ENCODE data around the gene CDC34.

CDC34 gene

GRCh38 chr19:524062-524674 lies 7.4 kb upstream of the CDC34 start:
- DNase-seq, result peak; percentile 59

GRCh38 chr19:525029-525428 lies 6.5 kb upstream of the CDC34 start:
- DNase-seq, result no peak

GRCh38 chr19:525857-526419 lies 5.6 kb upstream of the CDC34 start:
- DNase-seq, result no peak

- DNase-seq, result no peak
These were observed 1.2 kb upstream of the CDC34 start for GRCh38 chr19:530134-531008.

GRCh38 chr19:531009-531752 lies 379 bp upstream of the CDC34 start:
- DNase-seq, result peak; percentile 84

GRCh38 chr19:532561-533363 lies 1.2 kb downstream of the CDC34 start:
- peak; percentile 69 for DNase-seq

GRCh38 chr19:533364-534058 lies 2.0 kb downstream of the CDC34 start:
- DNase-seq, result no peak

- DNase-seq, result no peak
These were observed 2.5 kb downstream of the CDC34 start for GRCh38 chr19:534088-534487.

- no peak for DNase-seq
These were observed 3.7 kb downstream of the CDC34 start for GRCh38 chr19:535017-535835.

- no peak for DNase-seq
These were observed 4.7 kb downstream of the CDC34 start for GRCh38 chr19:536031-536880.

- DNase-seq, result no peak
These were observed 5.4 kb downstream of the CDC34 start for GRCh38 chr19:536881-537404.

GRCh38 chr19:538641-539428 lies 7.3 kb downstream of the CDC34 start:
- DNase-seq, result no peak

- no peak for DNase-seq
These were observed 8.0 kb downstream of the CDC34 start for GRCh38 chr19:539429-540030.

- no peak for DNase-seq
These were observed 9.5 kb downstream of the CDC34 start for GRCh38 chr19:540867-541637.

GRCh38 chr19:541699-542098 lies 10.1 kb downstream of the CDC34 start:
- no peak for DNase-seq

- no peak for DNase-seq
These were observed 10.8 kb downstream of the CDC34 start for GRCh38 chr19:542173-542866.
